ENCODE data around the gene BDH2. TPM values are rescaled to one million over a fixed set of nuclear protein-coding genes. Genes with fewer than 3 reads are reported as not detected.

The BDH2 gene
- total and polyA plus RNA-seq, 2 of the 8 experiments (the other 6 are each of a cell fraction or from before 2014, with no cell fraction given) = 46.0 to 46.2 TPM

- no peak for TF ChIP-seq GTF2F1 (IDR thresholded peaks at IDR 0.05; ENCODE audit: borderline replicate concordance, low read depth, low read length)
- TF ChIP-seq, protein P1, sequence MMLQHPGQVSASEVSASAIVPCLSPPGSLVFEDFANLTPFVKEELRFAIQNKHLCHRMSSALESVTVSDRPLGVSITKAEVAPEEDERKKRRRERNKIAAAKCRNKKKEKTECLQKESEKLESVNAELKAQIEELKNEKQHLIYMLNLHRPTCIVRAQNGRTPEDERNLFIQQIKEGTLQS (IDR thresholded peaks at IDR 0.05; ENCODE audit: insufficient read depth, low read depth, low read length) = no peak
- TF ChIP-seq HDAC6 (IDR thresholded peaks at IDR 0.05; ENCODE audit: low read depth, low read length) = no peak
These were observed 70.3 kb downstream of the BDH2 start (continued) for GRCh38 chr4:103029300-103029699.

Other genes with a start within 250 kb of the BDH2 start
- gene CISD2, start 230.8 kb downstream of the BDH2 start, total RNA-seq (2021; fragmentation: NEBNext Ultra II Directional; extraction: Animal tissue kit (Norgen Biotek cat#: 25700)) = 47.5 and 48.3 TPM in 2 replicates
- 14.9 and 23.7 TPM in 2 replicates for gene CISD2, start 230.8 kb downstream of the BDH2 start, polyA plus RNA-seq (2011; rRNA removed)
- 0.19 TPM in 1 of 2 replicates, not detected in the other for gene SLC9B1, start 80.1 kb downstream of the BDH2 start, total RNA-seq (2021; fragmentation: NEBNext Ultra II Directional; extraction: Animal tissue kit (Norgen Biotek cat#: 25700))
- 0.08 and 0.25 TPM in 2 replicates for gene SLC9B1, start 80.1 kb downstream of the BDH2 start, polyA plus RNA-seq (2011; rRNA removed)
- 5.2 and 5.9 TPM in 2 replicates for gene SLC9B2, start 23.1 kb downstream of the BDH2 start, total RNA-seq (2021; fragmentation: NEBNext Ultra II Directional; extraction: Animal tissue kit (Norgen Biotek cat#: 25700))
- gene SLC9B2, start 23.1 kb downstream of the BDH2 start, polyA plus RNA-seq (2011; rRNA removed) = 2.1 and 3.2 TPM in 2 replicates
- gene CENPE, start 98.5 kb upstream of the BDH2 start, total RNA-seq (2021; fragmentation: NEBNext Ultra II Directional; extraction: Animal tissue kit (Norgen Biotek cat#: 25700)) = 49.0 and 51.0 TPM in 2 replicates
- 1.1 and 2.1 TPM in 2 replicates for gene CENPE, start 98.5 kb upstream of the BDH2 start, polyA plus RNA-seq (2011; rRNA removed)